A673 (cell line): ENCODE data around the gene UPK3BL2. TPM values are rescaled to one million over a fixed set of nuclear protein-coding genes. Genes with fewer than 3 reads are reported as not detected.
"Not testable (repeated sequence)": the region's sequence is repeated elsewhere in the genome, so short reads cannot be mapped to it uniquely, and the experiment has no call there.

Source experiments
- Bru-seq: library from RNA; stranded (reverse); fragments of 400-500 nt; gene quantifications from one replicate; lab custom pipeline; 2021; lab: Mats Ljungman, UMichigan
- BruChase-seq, 2 experiments: library from RNA; stranded (reverse); fragments of 400-500 nt; gene quantifications; one replicate each; lab custom pipeline; 2021; lab: Mats Ljungman, UMichigan
- BruUV-seq: library from RNA; stranded (reverse); fragments of 400-500 nt; replicated peaks from 2 replicates; lab custom pipeline; 2021; lab: Mats Ljungman, UMichigan
- CTCF ChIA-PET: fragments of 300-600 bp; sonication (Branson Sonifier 250); formaldehyde crosslinking; loops from one replicate; lab custom pipeline; 2022; ENCODE audit warnings: antibody characterized with exemption; lab: Charles Lee
- POLR2A ChIA-PET: fragments of 300-600 bp; sonication (Branson Sonifier 250); formaldehyde crosslinking; loops from one replicate; lab custom pipeline; 2022; ENCODE audit warnings: antibody characterized with exemption; ENCODE audit not compliant: low non-redundant PET; lab: Charles Lee
- DNase-seq: peaks from one replicate; pipeline ENCODE4 v3.0.0-alpha.2; 2015; ENCODE audit warnings: low spot score
- H3K27ac ChIP-seq: fragments of 200-600 bp; sonication (generic); 2 replicates; pipeline ENCODE4 v1.5.1; 2016; ENCODE audit warnings: mixed run types, low read depth, mild to moderate bottlenecking, mixed read lengths, antibody characterized with exemption, low read length; ENCODE audit not compliant: poor library complexity, severe bottlenecking
- H3K27me3 ChIP-seq: fragments of 200-600 bp; sonication (generic); replicated peaks from 2 replicates; pipeline ENCODE4 v1.6.1; 2017; ENCODE audit warnings: mixed run types, low read depth, mild to moderate bottlenecking, mixed read lengths, antibody characterized with exemption, low read length; ENCODE audit not compliant: insufficient read depth, poor library complexity
- H3K36me3 ChIP-seq: fragments of 200-600 bp; sonication (generic); 2 replicates; pipeline ENCODE4 v1.6.1; 2016; ENCODE audit warnings: mixed run types, mild to moderate bottlenecking, mixed read lengths, antibody characterized with exemption, low read length; ENCODE audit not compliant: insufficient read depth, poor library complexity, severe bottlenecking
- H3K4me1 ChIP-seq: fragments of 200-600 bp; sonication (generic); 2 replicates; pipeline ENCODE4 v1.6.1; 2017; ENCODE audit warnings: mixed run types, mild to moderate bottlenecking, mixed read lengths, antibody characterized with exemption, low read length; ENCODE audit not compliant: insufficient read depth, poor library complexity, severe bottlenecking
- H3K4me3 ChIP-seq: fragments of 200-600 bp; sonication (generic); 2 replicates; pipeline ENCODE4 v1.5.1; 2016; ENCODE audit warnings: low read depth, mixed run types, mild to moderate bottlenecking, mixed read lengths, low read length; ENCODE audit not compliant: poor library complexity, severe bottlenecking
- H3K9me3 ChIP-seq: fragments of 200-600 bp; sonication (generic); 2 replicates; pipeline ENCODE4 v1.6.1; 2016; ENCODE audit warnings: mixed run types, low read depth, mild to moderate bottlenecking, mixed read lengths, antibody characterized with exemption, low read length; ENCODE audit not compliant: poor library complexity, severe bottlenecking
- intact Hi-C: fragments of 100-400 bp; cut with micrococcal nuclease; formaldehyde crosslinking; loops from one replicate; pipeline ENCODE4 v1.10.0; 2022; ENCODE audit not compliant: unreplicated experiment
- long read RNA-seq: library from polyadenylated mRNA; stranded (forward); transcript quantifications from one replicate; pipeline ENCODE4 v2.0.0, GENCODE V29; 2022
- total RNA-seq: library from RNA; stranded (reverse); gene quantifications from 2 replicates; pipeline ENCODE4 v1.2.3, GENCODE V29; 2021

The UPK3BL2 gene
- 4.3 and 7.3 TPM in 2 replicates for total RNA-seq
- Bru-seq, nascent RNA = percentile 10 among the genes with signal in this experiment
- percentile 39 among the genes with signal in this experiment for BruChase-seq, experiment 1, labeled RNA remaining after a 2-hour chase
- percentile 62 among the genes with signal in this experiment for BruChase-seq, experiment 2, labeled RNA remaining after a 6-hour chase
- long read RNA-seq, partial matches to known transcripts = 0 of 1 reads
- long read RNA-seq, other reads (novel, unspliced or antisense) = 0 of 1 reads

GRCh38 chr7:102543596-102543995 lies at the start of gene UPK3BL2:
TSS of gene UPK3BL2 (minus strand) at chr7:102543696. CDS start at chr7:102543636, 60 bp downstream.
- H3K4me1 ChIP-seq, BruUV-seq, H3K27ac ChIP-seq, POLR2A ChIA-PET, DNase-seq, H3K36me3 ChIP-seq, CTCF ChIA-PET, H3K4me3 ChIP-seq, intact Hi-C loops, H3K27me3 ChIP-seq, H3K9me3 ChIP-seq: not testable (repeated sequence)

- DNase-seq, H3K27me3 ChIP-seq, H3K9me3 ChIP-seq, H3K4me3 ChIP-seq, intact Hi-C loops, BruUV-seq, CTCF ChIA-PET, POLR2A ChIA-PET, H3K4me1 ChIP-seq, H3K36me3 ChIP-seq, H3K27ac ChIP-seq: not testable (repeated sequence)
Measured at GRCh38 chr7:102592477-102593019, 49.1 kb upstream of the UPK3BL2 start.

GRCh38 chr7:102589857-102590256 lies 46.4 kb upstream of the UPK3BL2 start:
- H3K36me3 ChIP-seq, DNase-seq, H3K27me3 ChIP-seq, H3K4me1 ChIP-seq, intact Hi-C loops, H3K9me3 ChIP-seq, CTCF ChIA-PET, H3K4me3 ChIP-seq, H3K27ac ChIP-seq, BruUV-seq, POLR2A ChIA-PET: not testable (repeated sequence)

GRCh38 chr7:102583495-102583894 lies 40.0 kb upstream of the UPK3BL2 start:
- not testable (repeated sequence) for BruUV-seq

GRCh38 chr7:102581722-102582121 lies 38.2 kb upstream of the UPK3BL2 start:
- POLR2A ChIA-PET, H3K9me3 ChIP-seq, CTCF ChIA-PET: not testable (repeated sequence)

More at GRCh38 chr7:102583495-102583894, 40.0 kb upstream of the UPK3BL2 start:
- DNase-seq, intact Hi-C loops, H3K9me3 ChIP-seq, CTCF ChIA-PET, H3K27ac ChIP-seq, H3K27me3 ChIP-seq, H3K4me3 ChIP-seq, H3K4me1 ChIP-seq, POLR2A ChIA-PET, H3K36me3 ChIP-seq: not testable (repeated sequence)

GRCh38 chr7:102578486-102578885 lies 35.0 kb upstream of the UPK3BL2 start:
- DNase-seq, intact Hi-C loops, POLR2A ChIA-PET, H3K36me3 ChIP-seq, H3K27ac ChIP-seq, H3K4me3 ChIP-seq, CTCF ChIA-PET, H3K27me3 ChIP-seq, H3K4me1 ChIP-seq, H3K9me3 ChIP-seq, BruUV-seq: not testable (repeated sequence)

More at GRCh38 chr7:102581722-102582121, 38.2 kb upstream of the UPK3BL2 start:
- H3K27me3 ChIP-seq, H3K27ac ChIP-seq, H3K36me3 ChIP-seq, intact Hi-C loops, H3K4me3 ChIP-seq, DNase-seq, H3K4me1 ChIP-seq, BruUV-seq: not testable (repeated sequence)

- H3K9me3 ChIP-seq, H3K27me3 ChIP-seq, H3K36me3 ChIP-seq, H3K4me1 ChIP-seq, BruUV-seq, DNase-seq, H3K4me3 ChIP-seq, CTCF ChIA-PET, H3K27ac ChIP-seq, POLR2A ChIA-PET, intact Hi-C loops: not testable (repeated sequence)
Measured at GRCh38 chr7:102577315-102578240, 34.1 kb upstream of the UPK3BL2 start.
